GM23248 (cell line): ENCODE data around the gene EXOC3L1. TPM values are rescaled to one million over a fixed set of nuclear protein-coding genes. Genes with fewer than 3 reads are reported as not detected.
A peak's percentile ranks its signal among the peaks of the same experiment; 100 is the strongest.

Source experiments
- DNase-seq: peaks from one replicate; pipeline ENCODE4 v3.0.0-alpha.2; 2015
- H2AFZ ChIP-seq: fragments of 200-600 bp; sonication (generic); 2 replicates; pipeline ENCODE4 v1.6.1; 2016; ENCODE audit warnings: antibody characterized with exemption
- H3F3A ChIP-seq: fragments of 200-600 bp; sonication (generic); 2 replicates; pipeline ENCODE4 v1.6.1; 2016; ENCODE audit warnings: mild to moderate bottlenecking, antibody characterized with exemption, mixed run types; ENCODE audit not compliant: insufficient read depth
- H3K27ac ChIP-seq: fragments of 200-600 bp; sonication (generic); 2 replicates; pipeline ENCODE4 v1.5.1; 2016; ENCODE audit warnings: mild to moderate bottlenecking
- H3K27me3 ChIP-seq: fragments of 200-600 bp; sonication (generic); replicated peaks from 2 replicates; pipeline ENCODE4 v1.6.1; 2016; ENCODE audit warnings: mild to moderate bottlenecking; ENCODE audit not compliant: insufficient read depth
- H3K36me3 ChIP-seq: fragments of 200-600 bp; sonication (generic); 2 replicates; pipeline ENCODE4 v1.6.1; 2016; ENCODE audit warnings: low read depth, mild to moderate bottlenecking
- H3K4me1 ChIP-seq: fragments of 200-600 bp; sonication (generic); 2 replicates; pipeline ENCODE4 v1.6.1; 2016; ENCODE audit warnings: mild to moderate bottlenecking; ENCODE audit not compliant: insufficient read depth
- H3K4me2 ChIP-seq: fragments of 200-600 bp; sonication (generic); one replicate; pipeline ENCODE4 v1.6.1; 2016; ENCODE audit warnings: mild to moderate bottlenecking; ENCODE audit not compliant: unreplicated experiment
- H3K4me3 ChIP-seq: fragments of 200-600 bp; sonication (generic); 2 replicates; pipeline ENCODE4 v1.5.1; 2016; ENCODE audit warnings: mild to moderate bottlenecking
- H3K79me2 ChIP-seq: fragments of 200-600 bp; sonication (generic); 2 replicates; pipeline ENCODE4 v1.6.1; 2016; ENCODE audit warnings: mild to moderate bottlenecking; ENCODE audit not compliant: insufficient read depth
- H3K9ac ChIP-seq: fragments of 200-600 bp; sonication (generic); 2 replicates; pipeline ENCODE4 v1.6.1; 2016; ENCODE audit warnings: mild to moderate bottlenecking
- H3K9me2 ChIP-seq: fragments of 200-600 bp; sonication (generic); 2 replicates; pipeline ENCODE4 v1.6.1; 2016; ENCODE audit warnings: mixed run types, mild to moderate bottlenecking, moderate library complexity; ENCODE audit not compliant: insufficient read depth
- H3K9me3 ChIP-seq: fragments of 200-600 bp; sonication (generic); one replicate; pipeline ENCODE4 v1.6.1; 2017; ENCODE audit warnings: low read depth
- H4K20me1 ChIP-seq: fragments of 200-600 bp; sonication (generic); 2 replicates; pipeline ENCODE4 v1.6.0; 2016; ENCODE audit not compliant: insufficient read depth
- EZH2 ChIP-seq: fragments of 200-600 bp; sonication (generic); IDR thresholded peaks from 2 replicates; pipeline ENCODE4 v1.6.1; 2018; ENCODE audit warnings: antibody characterized with exemption, mild to moderate bottlenecking; ENCODE audit not compliant: insufficient read depth, poor library complexity, severe bottlenecking
- EZH2phosphoT487 ChIP-seq: fragments of 200-600 bp; sonication (generic); IDR thresholded peaks from 2 replicates; pipeline ENCODE4 v1.6.1; 2018; ENCODE audit warnings: antibody characterized with exemption, moderate library complexity, mild to moderate bottlenecking, low read depth; ENCODE audit not compliant: insufficient read depth
- WGBS, 2 experiments: methylation state at CpG; one replicate each; pipeline ENCODE4 v1.1.6; 2015 to 2017; ENCODE audit warnings: low lambda C conversion rate in 2 of 2, low coverage in 1 of 2; ENCODE audit errors: missing lambda C conversion rate in 2 of 2; 5-methylcytosine and 5-hydroxymethylcytosine counted together
- in situ Hi-C: fragments of 300-500 bp; cut with MboI; formaldehyde crosslinking; loops from 2 replicates; pipeline ENCODE4 v1.15.0; 2020
- polyA plus RNA-seq: library from polyadenylated mRNA; unstranded; fragments of >200 nt; fragmentation: Nextera tagmentation; extraction: Ambion mirVana; gene quantifications from 2 replicates; pipeline ENCODE4 v1.2.1, GENCODE V29; 2016
- total RNA-seq: library from RNA; depleted of rRNA; stranded (reverse); fragments of >200 nt; shearing (Covaris generic); gene quantifications from 2 replicates; pipeline ENCODE4 v1.2.3, GENCODE V29; 2014

EXOC3L1 gene
- total and polyA plus RNA-seq, 2 experiments from 2014 or later = 0.28 TPM; not detected in 1

GRCh38 chr16:67174706-67175231 is 15.2 kb downstream of the EXOC3L1 start:
- peak overlapping the region; percentile 73; the same call in 1 of the 2 replicates for H3K9ac ChIP-seq
- DNase-seq = no peak
- 76 to 86% methylated on average over 31 of the region's 31 CpGs for WGBS, 2 experiments
- H3K4me1 ChIP-seq = 0 out of 2 replicates have a peak, but pooled peaks cover 9% of the 10 kb centered on the region
- no peaks in the 10 kb centered on the region for H3K79me2 ChIP-seq
- peaks cover 25% of the 10 kb centered on the region for H3F3A ChIP-seq
- no peaks in the 10 kb centered on the region for H3K36me3 ChIP-seq
- TF ChIP-seq EZH2 = no peak
- no peak for TF ChIP-seq EZH2phosphoT487
- H3K27ac ChIP-seq = no peak overlapping the region
- peak overlapping the region; percentile 92 for H3K4me2 ChIP-seq
- H3K9me2 ChIP-seq = no peaks in the 10 kb centered on the region
- no peaks in the 10 kb centered on the region for H4K20me1 ChIP-seq
- H3K4me3 ChIP-seq = peak overlapping the region; percentile 76
- H3K27me3 ChIP-seq = no peaks in the 10 kb centered on the region
- in situ Hi-C loops = loop anchor here (25.0 kb wide), 1 partner anchor 212 kb away; the partner anchor contains the start of gene CES3
- H3K9me3 ChIP-seq = no peaks in the 10 kb centered on the region
- peak overlapping the region; percentile 69; the same call in 1 of the 2 replicates for H2AFZ ChIP-seq

GRCh38 chr16:67173808-67174705 is 15.9 kb downstream of the EXOC3L1 start:
- Histone ChIP-seq H3K27ac (peak overlapping the region; percentile 67), H3K27me3 (no peaks in the 10 kb centered on the region), H3K4me1 (0 out of 2 replicates have a peak, but pooled peaks cover 9% of the 10 kb centered on the region), H3K9me2 (no peaks in the 10 kb centered on the region), H3K36me3 (no peaks in the 10 kb centered on the region), H3K79me2 (no peaks in the 10 kb centered on the region), H4K20me1 (no peaks in the 10 kb centered on the region), H3K9ac (peak overlapping the region; percentile 73), H3F3A (peaks cover 26% of the 10 kb centered on the region), H3K4me2 (peak overlapping the region; percentile 92), H3K9me3 (no peaks in the 10 kb centered on the region), H3K4me3 (peak overlapping the region; percentile 76), H2AFZ (peak overlapping the region; percentile 69)
- WGBS, 2 experiments = 4 to 5% methylated on average over 46 to 66 of the region's 71 CpGs
- no peak for TF ChIP-seq EZH2phosphoT487
- no peak for TF ChIP-seq EZH2
- peak; percentile 92 for DNase-seq
- in situ Hi-C loops = loop anchor here (25.0 kb wide), 1 partner anchor 212 kb away; the partner anchor contains the start of gene CES3

- H2AFZ ChIP-seq = peak overlapping the region; percentile 69
- peak overlapping the region; percentile 73 for H3K9ac ChIP-seq
- peak overlapping the region; percentile 92 for H3K4me2 ChIP-seq
These were observed 16.6 kb downstream of the EXOC3L1 start for GRCh38 chr16:67173323-67173722.

GRCh38 chr16:67170949-67171649 is 18.8 kb downstream of the EXOC3L1 start:
- Histone ChIP-seq H3K79me2 (no peaks in the 10 kb centered on the region), H3K4me3 (peak overlapping the region; percentile 74), H3K4me1 (0 out of 2 replicates have a peak, but pooled peaks cover 9% of the 10 kb centered on the region), H3K9ac (peak overlapping the region; percentile 86), H4K20me1 (no peaks in the 10 kb centered on the region), H3F3A (peaks cover 26% of the 10 kb centered on the region), H3K4me2 (peak overlapping the region; percentile 87), H3K9me3 (no peaks in the 10 kb centered on the region), H3K9me2 (no peaks in the 10 kb centered on the region), H2AFZ (peak overlapping the region; percentile 77), H3K36me3 (no peaks in the 10 kb centered on the region), H3K27ac (peak overlapping the region; percentile 86), H3K27me3 (no peaks in the 10 kb centered on the region)
- peak; percentile 57 for DNase-seq
- TF ChIP-seq EZH2 = no peak
- no peak for TF ChIP-seq EZH2phosphoT487
- in situ Hi-C loops = loop anchor here (25.0 kb wide), 1 partner anchor 209 kb away; the partner anchor contains the start of gene CES3
- WGBS, 2 experiments = 28 to 29% methylated on average over 14 of the region's 14 CpGs

More at GRCh38 chr16:67173323-67173722, 16.6 kb downstream of the EXOC3L1 start:
- H3K27ac ChIP-seq = peak overlapping the region; percentile 67
- H3K4me3 ChIP-seq = peak overlapping the region; percentile 76
- H3K9me2 ChIP-seq = no peaks in the 10 kb centered on the region
- no peaks in the 10 kb centered on the region for H3K27me3 ChIP-seq
- H3K9me3 ChIP-seq = no peaks in the 10 kb centered on the region
- DNase-seq = no peak
- H4K20me1 ChIP-seq = no peaks in the 10 kb centered on the region
- H3F3A ChIP-seq = peaks cover 26% of the 10 kb centered on the region
- H3K4me1 ChIP-seq = 0 out of 2 replicates have a peak, but pooled peaks cover 9% of the 10 kb centered on the region
- no peaks in the 10 kb centered on the region for H3K36me3 ChIP-seq
- TF ChIP-seq EZH2phosphoT487 (no peak), EZH2 (no peak)
- 100% methylated on average over 1 of the region's 1 CpG for WGBS, 2 experiments
- no peaks in the 10 kb centered on the region for H3K79me2 ChIP-seq
- in situ Hi-C loops = loop anchor here (25.0 kb wide), 1 partner anchor 211 kb away; the partner anchor contains the start of gene CES3
